Left hindlimb (tissue), 1 donor: ENCODE measurements around the gene ARL2BP.

Source experiments
- DNase-seq: peaks from one replicate; pipeline ENCODE4 v3.0.0-alpha.2; 2018

Gene ARL2BP

GRCh38 chr16:57236022-57236350 lies 9.1 kb upstream of the ARL2BP start:
- DNase-seq: no peak

GRCh38 chr16:57238682-57239081 lies 6.4 kb upstream of the ARL2BP start:
- no peak for DNase-seq

- no peak for DNase-seq
These were observed 6.0 kb upstream of the ARL2BP start for GRCh38 chr16:57239107-57239506.

GRCh38 chr16:57240851-57241250 lies 4.2 kb upstream of the ARL2BP start:
- no peak for DNase-seq

- no peak for DNase-seq
These were observed 2.4 kb upstream of the ARL2BP start for GRCh38 chr16:57242650-57243049.

- DNase-seq: no peak
These were observed 644 bp upstream of the ARL2BP start for GRCh38 chr16:57244463-57244766.

- no peak for DNase-seq
These were observed 534 bp downstream of the ARL2BP start for GRCh38 chr16:57245472-57246113.

GRCh38 chr16:57251352-57251751 lies 6.3 kb downstream of the ARL2BP start:
- DNase-seq: no peak

GRCh38 chr16:57252148-57252721 lies 7.2 kb downstream of the ARL2BP start:
- no peak for DNase-seq

- DNase-seq: no peak
These were observed 8.4 kb downstream of the ARL2BP start for GRCh38 chr16:57253466-57253865.

GRCh38 chr16:57255686-57256415 lies 10.8 kb downstream of the ARL2BP start:
- no peak for DNase-seq

- DNase-seq: no peak
These were observed 11.7 kb downstream of the ARL2BP start for GRCh38 chr16:57256601-57257395.

- DNase-seq: no peak
These were observed 12.5 kb downstream of the ARL2BP start for GRCh38 chr16:57257455-57258070.

- no peak for DNase-seq
These were observed 13.3 kb downstream of the ARL2BP start for GRCh38 chr16:57258226-57258909.

- no peak for DNase-seq
These were observed 13.9 kb downstream of the ARL2BP start for GRCh38 chr16:57258910-57259475.

GRCh38 chr16:57260294-57260929 lies 15.4 kb downstream of the ARL2BP start:
- no peak for DNase-seq

GRCh38 chr16:57261806-57262205 lies 16.7 kb downstream of the ARL2BP start:
- no peak for DNase-seq

GRCh38 chr16:57262841-57263540 lies 17.9 kb downstream of the ARL2BP start:
- no peak for DNase-seq

- no peak for DNase-seq
These were observed 18.7 kb downstream of the ARL2BP start for GRCh38 chr16:57263541-57264351.

GRCh38 chr16:57264381-57264780 lies 19.3 kb downstream of the ARL2BP start:
- no peak for DNase-seq
